Measurements from ENCODE around the gene SECISBP2. TPM values are rescaled to one million over a fixed set of nuclear protein-coding genes. Genes with fewer than 3 reads are reported as not detected.

SECISBP2 gene
- total and polyA plus RNA-seq, 2 donors (not counting 1 experiment from before 2014, with no cell fraction given): 56.6 to 124 TPM

- H3K27me3 ChIP-seq (replicated peaks in 1 of 4; ENCODE audit: control extremely low read depth in 1 of 4, control insufficient read depth in 3 of 4, insufficient read depth in 4 of 4, low read length in 3 of 4): no peaks in the 10 kb centered on the region
- Mint-ChIP-seq H3K9me3 (ENCODE audit: insufficient read depth) (no peaks in the 10 kb centered on the region), H3K27ac (peak overlapping the region; percentile 10), H3K27me3 (no peaks in the 10 kb centered on the region), H3K4me3 (no peak overlapping the region), H3K4me1 (no peaks in the 10 kb centered on the region)
- WGBS (ENCODE audit: insufficient coverage): 100% methylated on average over 3 of the region's 3 CpGs
- peaks cover 6 to 88% of the 10 kb centered on the region in 2 experiments for H3K36me3 ChIP-seq (replicated peaks in 1 of 2; ENCODE audit: control extremely low read depth in 1 of 2, control insufficient read depth in 1 of 2, extremely low read depth in 1 of 2, insufficient read depth in 2 of 2, low read length in 1 of 2)
- ATAC-seq (ENCODE audit: low read depth): no peak
- peaks cover 16% of the 10 kb centered on the region for H4K20me1 ChIP-seq (ENCODE audit: control insufficient read depth, insufficient read depth, low read length, poor library complexity, severe bottlenecking)
- H2AFZ ChIP-seq (ENCODE audit: insufficient read depth, low read depth, low read length, poor library complexity, severe bottlenecking): no peak overlapping the region
- DNase-seq: no peak
- no peak overlapping the region for H3K4me3 ChIP-seq (ENCODE audit: control extremely low read depth in 1 of 5, extremely low read depth in 1 of 5, insufficient read depth in 1 of 5, low read depth in 2 of 5, low read length in 4 of 5)
- ChIA-PET CTCF (interaction anchor here (0.6 to 1.1 kb wide), 2 partner anchors 80 to 190 kb away, joined by 4 read pairs; no protein-coding TSS in a partner anchor), POLR2A (no interaction called here)
- H3K4me1 ChIP-seq (ENCODE audit: control insufficient read depth in 2 of 2, insufficient read depth in 2 of 2, low read length in 2 of 2): no peaks in the 10 kb centered on the region
- no peak for TF ChIP-seq EZH2 (IDR thresholded peaks at IDR 0.05; ENCODE audit: borderline replicate concordance, insufficient read depth, low read depth, low read length, poor library complexity, severe bottlenecking)
- no peak for TF ChIP-seq CTCF (IDR thresholded peaks at IDR 0.05)
- peaks cover 7% of the 10 kb centered on the region for H3K79me2 ChIP-seq (ENCODE audit: control insufficient read depth, insufficient read depth, low read length)
- no peak overlapping the region for H3K4me2 ChIP-seq (replicated peaks; ENCODE audit: low read depth, low read length, poor library complexity, severe bottlenecking)
- H3K27ac ChIP-seq (ENCODE audit: low read length in 2 of 2): no peak overlapping the region
- H3K9ac ChIP-seq (ENCODE audit: low read length): no peak overlapping the region
- intact Hi-C loops (cut with micrococcal nuclease): no loop called here
- H3K9me3 ChIP-seq (ENCODE audit: control extremely low read depth in 1 of 3, control insufficient read depth in 2 of 3, insufficient read depth in 1 of 3, low read length in 2 of 3): no peaks in the 10 kb centered on the region
These were observed 40.1 kb downstream of the SECISBP2 start for GRCh38 chr9:89358376-89358916.

GRCh38 chr9:89358985-89359384, 40.7 kb downstream of the SECISBP2 start:
- ChIA-PET CTCF (interaction anchor here (0.6 to 3.1 kb wide), 2 partner anchors 80 to 190 kb away, joined by 4 to 13 read pairs; no protein-coding TSS in a partner anchor), POLR2A (no interaction called here)
- Histone ChIP-seq H3K4me1 (ENCODE audit: control insufficient read depth in 2 of 2, insufficient read depth in 2 of 2, low read length in 2 of 2) (no peaks in the 10 kb centered on the region), H4K20me1 (ENCODE audit: control insufficient read depth, insufficient read depth, low read length, poor library complexity, severe bottlenecking) (peaks cover 12% of the 10 kb centered on the region), H3K9ac (ENCODE audit: low read length) (no peak overlapping the region), H3K36me3 (replicated peaks in 1 of 2; ENCODE audit: control extremely low read depth in 1 of 2, control insufficient read depth in 1 of 2, extremely low read depth in 1 of 2, insufficient read depth in 2 of 2, low read length in 1 of 2) (peaks cover 5 to 83% of the 10 kb centered on the region in 2 experiments), H3K27ac (ENCODE audit: low read length in 2 of 2) (no peak overlapping the region), H3K9me3 (ENCODE audit: control extremely low read depth in 1 of 3, control insufficient read depth in 2 of 3, insufficient read depth in 1 of 3, low read length in 2 of 3) (no peaks in the 10 kb centered on the region), H3K4me2 (replicated peaks; ENCODE audit: low read depth, low read length, poor library complexity, severe bottlenecking) (no peak overlapping the region), H3K79me2 (ENCODE audit: control insufficient read depth, insufficient read depth, low read length) (peaks cover 4% of the 10 kb centered on the region), H3K27me3 (replicated peaks in 1 of 4; ENCODE audit: control extremely low read depth in 1 of 4, control insufficient read depth in 3 of 4, insufficient read depth in 4 of 4, low read length in 3 of 4) (no peaks in the 10 kb centered on the region), H3K4me3 (ENCODE audit: control extremely low read depth in 1 of 5, extremely low read depth in 1 of 5, insufficient read depth in 1 of 5, low read depth in 2 of 5, low read length in 4 of 5) (no peak overlapping the region), H2AFZ (ENCODE audit: insufficient read depth, low read depth, low read length, poor library complexity, severe bottlenecking) (no peak overlapping the region)
- no peak overlapping the region for H3K4me3 Mint-ChIP-seq
- WGBS (ENCODE audit: insufficient coverage): 80% methylated on average over 3 of the region's 4 CpGs
- TF ChIP-seq CTCF (IDR thresholded peaks at IDR 0.05) (no peak), EZH2 (IDR thresholded peaks at IDR 0.05; ENCODE audit: borderline replicate concordance, insufficient read depth, low read depth, low read length, poor library complexity, severe bottlenecking) (no peak)
- no peaks in the 10 kb centered on the region for H3K9me3 Mint-ChIP-seq (ENCODE audit: insufficient read depth)
- no peaks in the 10 kb centered on the region for H3K27me3 Mint-ChIP-seq
- intact Hi-C loops (cut with micrococcal nuclease): no loop called here
- DNase-seq: no peak
- no peaks in the 10 kb centered on the region for H3K4me1 Mint-ChIP-seq
- H3K27ac Mint-ChIP-seq: no peak overlapping the region
- ATAC-seq (ENCODE audit: low read depth): no peak
